Left lobe of liver (tissue), 2 donors: ENCODE results near the gene OSBPL3. TPM values are rescaled to one million over a fixed set of nuclear protein-coding genes. Genes with fewer than 3 reads are reported as not detected.

ENCODE experiments used
- ATAC-seq: fragments of 200-7000 bp; cut with Tn5 transposase; one replicate; pipeline ENCODE4 v1.9.1; 2020; ENCODE audit warnings: mild to moderate bottlenecking, moderate library complexity
- DNase-seq: peaks from one replicate; pipeline ENCODE4 v3.0.0-alpha.2; 2020; ENCODE audit warnings: low spot score
- total RNA-seq: library from RNA; stranded (reverse); gene quantifications from one replicate; pipeline ENCODE4 v1.2.1, GENCODE V29; 2021
- donor health status: DM: no; HTN: no; CAD: no; lungs with moderate emphysema.
- donor health status: DM: no; HTN: yes; CAD: no.

The OSBPL3 gene
- total RNA-seq, 1 donor from 2014 or later, result 0.58 TPM

DNA sequence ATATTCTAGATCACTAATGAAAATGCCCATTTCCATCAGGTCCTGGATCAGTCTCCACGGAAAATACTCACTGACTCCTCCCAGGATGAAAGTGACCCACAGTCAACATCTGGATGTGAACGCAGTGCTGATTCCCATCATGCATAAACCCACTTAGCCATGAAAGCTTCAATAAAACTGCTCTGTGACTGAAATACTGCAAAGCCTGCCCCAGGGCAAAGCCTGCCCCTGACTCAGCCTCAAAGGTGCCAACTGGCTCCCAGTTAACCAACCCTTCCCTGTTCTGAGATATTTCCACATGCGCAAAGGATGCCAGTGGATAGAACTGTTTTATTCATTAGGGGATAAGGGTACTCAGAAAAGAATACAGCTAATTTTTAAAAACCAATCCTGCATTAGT, 24.0 kb downstream of the OSBPL3 start:
- DNase-seq (no peak), ATAC-seq (no peak)

DNA sequence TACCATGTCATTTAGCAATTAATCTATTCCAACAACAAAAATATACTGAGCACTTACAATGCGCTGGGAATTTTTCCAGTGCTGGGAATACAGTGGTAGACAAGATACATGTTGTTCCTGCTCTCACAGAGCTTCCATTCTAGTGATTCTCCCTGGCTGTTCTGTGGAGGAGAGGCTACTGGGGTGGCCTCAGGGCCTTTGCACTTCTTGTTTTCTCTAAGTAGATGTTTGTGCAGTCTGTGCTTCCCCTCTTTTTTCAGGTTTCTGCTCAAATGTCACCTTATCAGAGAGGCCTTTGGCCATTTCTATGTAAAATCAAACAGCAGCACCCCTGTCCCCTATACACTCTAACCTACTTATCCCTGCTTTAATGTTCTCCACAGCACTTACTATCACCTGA, 24.7 kb downstream of the OSBPL3 start:
- DNase-seq (no peak), ATAC-seq (no peak)

DNA sequence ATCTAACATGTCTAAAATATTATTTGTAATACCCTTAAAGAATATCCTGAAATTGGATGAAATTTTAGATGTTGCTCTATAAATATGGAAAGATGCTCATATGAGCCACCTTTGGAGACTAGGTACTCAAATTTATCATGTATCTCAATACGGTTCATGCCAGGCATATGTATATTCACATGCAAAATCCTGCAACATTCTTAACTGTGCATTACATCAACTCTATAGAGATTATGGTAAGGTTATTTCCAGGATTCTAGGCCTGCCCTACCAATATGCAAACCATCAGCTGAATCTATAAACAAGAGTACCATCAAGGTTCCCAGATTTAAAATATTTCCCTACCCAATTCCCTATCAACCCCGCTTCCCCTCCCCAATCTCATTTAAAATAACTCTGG, 27.5 kb downstream of the OSBPL3 start:
- DNase-seq (no peak), ATAC-seq (no peak)

DNA sequence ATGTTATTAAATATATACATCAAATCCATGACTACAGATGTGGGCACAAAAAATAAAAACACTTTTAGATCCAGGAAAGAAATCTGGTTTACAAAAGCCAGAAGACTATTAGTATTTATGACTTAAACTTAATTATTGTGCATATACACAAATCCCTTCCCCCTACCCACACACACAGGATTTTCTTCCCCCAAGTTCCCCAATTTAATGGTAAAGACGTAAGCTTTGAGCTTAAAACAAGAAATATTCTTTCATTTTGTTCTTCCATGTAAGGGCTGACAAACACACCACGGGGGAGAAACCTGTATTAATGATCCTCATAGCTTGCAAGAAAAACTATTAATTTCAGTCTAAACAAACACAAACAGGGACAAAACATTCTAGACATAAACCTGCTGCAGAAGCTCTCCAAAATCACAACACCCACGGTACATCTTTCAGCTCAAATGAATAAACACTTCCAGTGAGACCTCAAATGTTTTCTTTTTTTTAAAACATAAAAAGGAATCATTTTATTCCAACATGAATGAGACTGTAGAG, 28.5 kb downstream of the OSBPL3 start:
- ATAC-seq, result no peak
- no peak for DNase-seq

- ATAC-seq, result no peak
These were observed 30.1 kb downstream of the OSBPL3 start for GRCh38 chr7:24949884-24950283.

GRCh38 chr7:24948739-24949138, 31.2 kb downstream of the OSBPL3 start:
- no peak for DNase-seq
- no peak for ATAC-seq

More at GRCh38 chr7:24949884-24950283, 30.1 kb downstream of the OSBPL3 start:
- DNase-seq, result no peak

GRCh38 chr7:24946467-24946866, 33.5 kb downstream of the OSBPL3 start:
- ATAC-seq (no peak), DNase-seq (no peak)

DNA sequence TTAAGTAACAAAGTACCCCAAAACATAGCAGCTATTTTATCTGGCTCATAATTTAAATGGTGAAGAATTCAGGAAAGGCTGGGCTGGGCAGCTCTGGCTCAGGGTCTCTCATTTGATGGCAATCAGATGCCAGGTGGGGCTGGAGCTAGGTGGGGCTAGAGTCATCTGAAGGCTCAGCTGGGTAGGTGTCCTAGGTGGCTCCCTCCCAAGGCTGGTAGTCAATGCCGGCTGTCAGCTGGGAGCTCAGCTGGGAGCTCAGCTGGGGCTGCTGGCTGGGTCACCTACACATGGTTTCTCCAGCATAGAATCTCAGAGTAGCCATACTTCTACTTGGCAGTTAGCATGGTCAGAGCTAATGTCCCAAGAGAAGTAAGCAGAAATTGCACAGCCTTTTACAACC, 34.1 kb downstream of the OSBPL3 start:
- DNase-seq (no peak), ATAC-seq (no peak)

DNA sequence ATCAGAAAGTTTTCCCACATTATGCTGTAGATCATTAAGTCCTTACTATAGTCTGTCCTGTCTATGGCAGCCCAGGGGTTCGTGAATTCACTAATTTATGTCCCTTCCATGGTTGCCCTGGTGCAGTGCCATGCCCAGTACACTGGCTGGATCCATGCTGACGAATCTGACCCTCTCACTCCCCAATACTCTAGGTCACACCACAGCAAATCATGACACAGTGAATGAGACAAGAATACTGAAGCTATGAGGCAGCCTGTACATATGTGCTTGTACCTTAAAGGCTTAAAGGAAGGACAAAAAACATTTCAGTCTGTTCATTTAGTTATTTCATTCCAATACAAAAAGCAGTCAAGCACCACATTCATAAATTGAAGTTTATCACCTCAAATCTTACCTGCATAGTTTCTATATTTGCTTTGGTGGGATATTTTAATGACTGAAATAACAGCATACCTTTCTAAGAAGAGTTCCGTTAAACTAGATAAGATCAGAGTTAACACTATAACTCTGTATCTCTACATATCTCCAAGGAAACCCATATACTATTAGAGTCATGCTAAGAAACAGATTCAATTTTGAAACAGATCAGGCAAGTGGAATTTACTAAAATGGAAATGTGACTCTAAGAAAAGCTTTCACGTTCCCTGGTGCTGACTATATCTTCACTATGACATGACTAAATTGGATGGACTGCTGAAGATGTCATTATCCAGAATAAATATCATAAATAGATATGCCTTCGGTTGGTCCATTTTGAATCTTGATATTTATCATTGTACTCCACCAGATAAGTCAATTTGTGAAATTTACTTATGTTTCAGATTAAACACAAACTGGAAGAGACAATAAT, 36.7 kb downstream of the OSBPL3 start:
- ATAC-seq (no peak), DNase-seq (no peak)

GRCh38 chr7:24942226-24942625, 37.8 kb downstream of the OSBPL3 start:
- DNase-seq (no peak), ATAC-seq (no peak)

DNA sequence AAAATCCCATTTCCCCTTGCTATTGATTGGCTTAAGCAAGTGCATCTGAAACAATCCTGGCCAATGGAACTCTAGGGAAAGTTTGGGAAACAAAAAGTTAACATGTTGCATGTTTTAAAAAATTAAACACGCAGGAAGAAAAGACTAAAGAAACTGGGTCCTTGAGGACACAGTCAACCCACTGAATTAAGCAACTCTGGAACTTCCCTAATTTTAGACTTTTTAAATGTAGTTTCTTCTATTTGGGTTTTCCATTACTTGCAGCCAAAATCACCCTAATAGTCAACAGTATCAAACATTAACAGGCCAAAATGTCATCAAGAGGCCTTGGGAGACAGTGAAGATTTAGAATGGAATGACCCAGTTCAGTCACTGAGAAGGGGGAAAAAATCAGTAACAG, 40.6 kb downstream of the OSBPL3 start:
- ATAC-seq (no peak), DNase-seq (no peak)

DNA sequence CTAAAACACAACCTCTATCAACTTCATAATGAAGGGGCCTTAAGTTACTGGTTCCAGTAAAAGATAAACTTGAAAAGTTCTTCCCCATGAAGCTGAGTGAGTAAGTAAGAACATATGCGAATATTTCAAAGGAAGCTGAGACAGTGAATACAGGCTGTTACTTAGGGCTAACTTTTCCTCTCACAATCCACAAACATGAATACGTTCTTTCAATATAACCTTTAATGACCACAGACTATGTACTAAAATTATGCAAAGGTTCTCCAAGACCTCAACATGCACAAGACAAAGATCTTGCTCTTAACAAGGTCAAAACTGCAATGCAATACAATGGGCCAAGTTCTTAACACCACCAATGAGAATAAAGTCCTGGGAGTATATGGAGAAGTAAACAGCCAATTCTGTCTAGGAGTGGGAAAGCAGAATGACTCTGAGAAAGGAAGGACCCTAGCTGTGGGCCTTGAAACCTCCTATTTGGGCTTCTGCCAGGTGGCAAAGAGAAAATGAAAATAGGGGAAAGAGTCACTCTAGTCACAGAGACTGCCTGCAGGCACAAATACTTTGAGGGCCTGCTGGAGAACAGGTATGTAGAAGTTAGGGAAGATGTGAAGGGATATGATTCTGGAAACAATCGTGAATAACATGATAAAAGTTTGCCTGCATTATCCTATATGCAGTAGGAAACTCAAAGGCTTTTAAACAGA, 43.7 kb downstream of the OSBPL3 start:
- DNase-seq (no peak), ATAC-seq (no peak)

- ATAC-seq (no peak), DNase-seq (no peak)
These were observed 46.7 kb downstream of the OSBPL3 start for GRCh38 chr7:24933298-24933697.

DNA sequence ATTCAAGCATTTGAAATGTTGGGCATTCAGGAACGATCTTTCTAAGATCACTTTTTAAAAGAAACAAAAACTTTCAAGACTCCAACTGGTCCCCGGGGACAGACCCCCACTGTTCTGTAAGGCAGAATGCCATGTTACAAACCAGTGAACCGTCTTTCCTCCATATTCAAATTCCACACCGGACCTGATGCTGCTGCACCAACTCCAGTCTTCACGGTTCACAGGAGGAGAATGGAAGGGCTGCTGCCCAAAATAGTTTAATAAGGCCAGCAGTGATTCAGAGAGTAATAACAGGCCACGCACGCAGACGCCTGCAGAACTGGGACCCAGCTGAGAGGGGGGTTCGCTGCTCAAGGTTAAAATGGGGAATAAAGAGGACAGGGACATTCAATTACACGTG, 47.2 kb downstream of the OSBPL3 start:
- DNase-seq (no peak), ATAC-seq (no peak)

GRCh38 chr7:24932389-24932788, 47.6 kb downstream of the OSBPL3 start:
- DNase-seq (no peak), ATAC-seq (no peak)

DNA sequence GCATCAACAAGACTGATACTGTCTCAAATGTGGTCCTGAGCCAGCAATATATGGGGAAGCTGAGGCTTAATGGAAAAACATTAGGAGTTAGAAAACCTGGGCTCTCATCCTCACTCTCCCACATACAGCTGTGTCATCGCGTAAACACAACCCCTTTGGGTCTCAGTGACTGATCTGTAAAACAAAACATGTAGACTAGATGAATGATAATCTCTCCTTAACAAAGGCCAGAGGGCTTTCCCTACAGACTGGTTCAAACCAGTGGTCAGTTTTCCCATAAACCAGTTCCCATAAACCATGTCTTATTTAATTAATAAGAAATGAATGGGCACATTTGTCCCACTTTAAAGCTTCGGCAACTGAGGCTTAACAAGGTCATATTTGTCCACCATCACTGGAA, 48.1 kb downstream of the OSBPL3 start:
- ATAC-seq, result no peak
- DNase-seq, result no peak

- no peak for ATAC-seq
These were observed 49.1 kb downstream of the OSBPL3 start for GRCh38 chr7:24930856-24931255.

DNA sequence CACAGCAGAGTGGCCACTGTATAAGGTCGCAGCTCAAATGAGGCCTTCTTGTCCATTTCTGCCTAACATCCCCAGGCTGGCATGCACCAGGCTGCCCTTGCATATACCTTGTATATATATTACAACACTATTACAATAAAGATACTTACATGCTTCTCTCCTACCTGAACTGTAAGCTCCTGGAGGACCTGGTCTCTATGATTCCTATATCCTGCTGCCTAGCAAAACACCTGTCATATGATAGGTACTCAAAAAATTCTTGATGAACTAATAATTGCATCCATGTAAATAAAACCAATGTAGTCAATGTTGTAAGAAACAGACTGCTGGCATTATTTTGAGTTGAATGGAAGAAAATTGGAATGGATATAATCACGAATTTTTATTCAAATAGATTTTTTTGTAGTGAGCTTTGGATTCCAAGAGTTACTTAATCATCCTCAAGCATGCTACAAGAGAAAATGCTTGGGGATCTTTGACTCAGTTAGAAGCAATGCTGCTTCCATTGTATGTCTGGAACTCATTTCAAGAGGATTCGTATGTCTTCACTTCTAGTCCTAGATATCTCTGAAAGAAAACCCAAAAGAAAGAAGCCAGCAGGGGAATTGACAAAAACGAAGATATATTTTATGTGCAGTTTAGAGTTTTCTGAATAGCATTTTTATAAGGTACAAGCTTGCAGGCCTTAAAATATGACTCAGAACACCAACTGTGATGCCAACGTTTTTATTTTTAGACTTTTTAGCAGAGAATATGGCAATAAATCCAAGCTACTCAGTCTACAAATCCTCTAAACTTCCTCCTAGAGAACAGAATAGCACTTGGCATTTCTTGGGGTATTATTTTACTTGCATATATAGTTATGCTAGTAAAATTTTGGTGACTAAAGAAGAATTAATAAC, 53.1 kb downstream of the OSBPL3 start:
- ATAC-seq (no peak), DNase-seq (no peak)

More at GRCh38 chr7:24930856-24931255, 49.1 kb downstream of the OSBPL3 start:
- DNase-seq, result no peak

DNA sequence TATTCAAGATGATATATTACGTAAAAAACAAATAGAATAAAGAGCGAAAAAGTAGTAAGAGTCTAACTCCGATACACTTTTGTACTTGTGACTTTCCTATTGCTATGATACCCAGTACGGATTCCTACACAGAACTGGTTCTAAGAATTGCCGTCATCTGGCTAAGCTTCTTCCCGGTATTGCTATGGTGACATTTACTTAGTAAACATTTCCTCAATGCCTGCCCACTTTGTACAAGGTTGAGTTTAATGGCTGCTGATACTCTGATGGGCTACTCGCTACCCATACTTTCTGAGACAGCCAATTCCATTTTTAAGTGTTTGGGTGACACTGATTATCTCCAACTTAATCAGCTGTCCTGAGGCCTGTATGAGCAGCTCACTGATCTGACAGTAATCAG, 55.6 kb downstream of the OSBPL3 start:
- no peak for DNase-seq
- no peak for ATAC-seq

GRCh38 chr7:24923172-24923865, 56.7 kb downstream of the OSBPL3 start:
- DNase-seq (no peak), ATAC-seq (no peak)
